Panc1 (cell line): Measurements from ENCODE around the gene HYAL2. TPM values are rescaled to one million over a fixed set of nuclear protein-coding genes. Genes with fewer than 3 reads are reported as not detected.

Source experiments
- ATAC-seq: fragments of 200-7000 bp; cut with Tn5 transposase; 2 replicates; pipeline ENCODE4 v1.9.1; 2020; ENCODE audit warnings: mild to moderate bottlenecking, moderate library complexity
- Bru-seq: library from RNA; stranded (reverse); fragments of 400-500 nt; gene quantifications from one replicate; lab custom pipeline; 2021; lab: Mats Ljungman, UMichigan
- BruChase-seq, 2 experiments: library from RNA; stranded (reverse); fragments of 400-500 nt; gene quantifications; one replicate each; lab custom pipeline; 2021; lab: Mats Ljungman, UMichigan
- BruUV-seq: library from RNA; stranded (reverse); fragments of 400-500 nt; replicated peaks from 2 replicates; lab custom pipeline; 2021; lab: Mats Ljungman, UMichigan
- CTCF ChIA-PET: fragments of 300-600 bp; sonication (Branson Sonifier 250); formaldehyde crosslinking; loops from one replicate; lab custom pipeline; 2022; ENCODE audit warnings: antibody characterized with exemption; lab: Charles Lee
- POLR2A ChIA-PET: fragments of 300-600 bp; sonication (Branson Sonifier 250); formaldehyde crosslinking; loops from one replicate; lab custom pipeline; 2022; ENCODE audit warnings: antibody characterized with exemption; lab: Charles Lee
- DNase-seq: peaks from one replicate; pipeline ENCODE4 v3.0.0-alpha.2; 2010; ENCODE audit warnings: low read depth, low spot score
- H3K27ac ChIP-seq: 2 replicates; pipeline ENCODE4 v1.5.1; 2011; ENCODE audit warnings: mild to moderate bottlenecking, low read length, inconsistent platforms
- H3K27me3 ChIP-seq: fragments of 200-500 bp; sonication (Bioruptor generic); 2 replicates; pipeline ENCODE4 v1.6.0; 2014; ENCODE audit warnings: low read length, inconsistent platforms; ENCODE audit not compliant: control insufficient read depth, insufficient read depth
- H3K36me3 ChIP-seq: fragments of 200-500 bp; sonication (Bioruptor generic); 2 replicates; pipeline ENCODE4 v1.5.1; 2014; ENCODE audit warnings: inconsistent platforms, mild to moderate bottlenecking, low read length, moderate library complexity; ENCODE audit not compliant: control insufficient read depth, insufficient read depth
- H3K4me1 ChIP-seq: 2 replicates; pipeline ENCODE4 v1.5.1; 2011; ENCODE audit warnings: inconsistent platforms, mild to moderate bottlenecking, low read length, moderate library complexity; ENCODE audit not compliant: control insufficient read depth, insufficient read depth
- H3K4me3 ChIP-seq, 2 experiments: 2 replicates each; pipeline ENCODE4 v1.5.1; 2011 to 2012; ENCODE audit warnings: low read depth in 2 of 2, low read length in 2 of 2, mild to moderate bottlenecking in 2 of 2, inconsistent platforms in 1 of 2, moderate library complexity in 1 of 2
- H3K9me3 ChIP-seq: fragments of 200-500 bp; sonication (Bioruptor generic); 2 replicates; pipeline ENCODE4 v1.5.1; 2014; ENCODE audit warnings: low read depth, mild to moderate bottlenecking, inconsistent platforms, low read length, moderate library complexity; ENCODE audit not compliant: control insufficient read depth, insufficient read depth
- CTCF ChIP-seq: fragments of 450-650 bp; IDR thresholded peaks from 2 replicates; pipeline ENCODE4 v1.5.1; 2017; ENCODE audit warnings: mild to moderate bottlenecking
- POLR2AphosphoS5 ChIP-seq: IDR thresholded peaks from 2 replicates; pipeline ENCODE4 v1.6.1; 2012; ENCODE audit warnings: mild to moderate bottlenecking, low read depth, low read length, moderate library complexity
- REST ChIP-seq, 2 experiments: IDR thresholded peaks; 2 replicates each; pipeline ENCODE4 v1.6.1; 2011 to 2012; ENCODE audit warnings: low read depth in 2 of 2, control low read depth in 1 of 2, low read length in 1 of 2, mild to moderate bottlenecking in 1 of 2, moderate library complexity in 1 of 2; ENCODE audit not compliant: insufficient read depth in 1 of 2
- SIN3A ChIP-seq: IDR thresholded peaks from 2 replicates; pipeline ENCODE4 v1.6.1; 2012; ENCODE audit warnings: low read depth, mild to moderate bottlenecking, low read length, moderate library complexity, borderline replicate concordance; ENCODE audit not compliant: insufficient read depth
- TCF7L2 ChIP-seq: IDR thresholded peaks from 2 replicates; pipeline ENCODE4 v1.6.1; 2011; ENCODE audit warnings: mild to moderate bottlenecking, low read depth, low read length, inconsistent platforms
- in situ Hi-C: cut with HindIII; loops from 2 replicates; pipeline ENCODE4 v1.10.0; 2016; ENCODE audit warnings: low sequenced_read_pairs, low pct_unique_long_range_greater_than_20kb
- intact Hi-C: fragments of 100-400 bp; cut with micrococcal nuclease; formaldehyde crosslinking; loops from one replicate; pipeline ENCODE4 v1.10.0; 2022; ENCODE audit not compliant: unreplicated experiment
- long read RNA-seq: library from polyadenylated mRNA; unstranded; transcript quantifications from one replicate; pipeline ENCODE4 v2.0.0, GENCODE V29; 2021; ENCODE audit not compliant: unreplicated experiment
- polyA plus RNA-seq: library from polyadenylated mRNA; unstranded; fragments of >200 nt; gene quantifications from one replicate; pipeline ENCODE4 v1.2.1, GENCODE V29; 2012; ENCODE audit warnings: missing spikeins; ENCODE audit not compliant: insufficient read length
- total RNA-seq: library from RNA; stranded (reverse); gene quantifications from one replicate; pipeline ENCODE4 v1.2.1, GENCODE V29; 2021; ENCODE audit not compliant: unreplicated experiment

Gene HYAL2
- total RNA-seq, result 41.5 TPM
- polyA plus RNA-seq, result 53.8 TPM
- percentile 58 among the genes with signal in this experiment for Bru-seq, nascent RNA
- BruChase-seq, experiment 1, labeled RNA remaining after a 2-hour chase, result percentile 77 among the genes with signal in this experiment
- BruChase-seq, experiment 2, labeled RNA remaining after a 6-hour chase, result percentile 79 among the genes with signal in this experiment
- long read RNA-seq, full-length matches to known transcripts, result 106 of 129 reads
- long read RNA-seq, partial matches to known transcripts, result 2 of 129 reads
- long read RNA-seq, other reads (novel, unspliced or antisense), result 21 of 129 reads

GRCh38 chr3:50322386-50323091 is at the start of gene HYAL2:
TSS of gene HYAL2 (minus strand) at chr3:50322745. CDS start at chr3:50320489, 2,256 bp downstream.
- DNase-seq, result no peak
- ChIA-PET CTCF (no interaction called here), POLR2A (no interaction called here)
- ATAC-seq, result no peak
- Histone ChIP-seq H3K9me3 (no peaks in the 10 kb centered on the region), H3K4me1 (peaks cover 30% of the 10 kb centered on the region), H3K36me3 (peaks cover 3% of the 10 kb centered on the region; the same call in 1 of the 2 replicates), H3K27ac (peak within 1 kb of the TSS; percentile 92), H3K27me3 (no peaks in the 10 kb centered on the region), H3K4me3 (peak within 1 kb of the TSS; percentile 82 to 93)
- in situ Hi-C loops (no loop called here), intact Hi-C loops (no loop called here)
- no peak for TF ChIP-seq REST (IDR thresholded peaks at IDR 0.05; ENCODE audit: insufficient read depth in 1 of 2, low read depth in 2 of 2, low read length in 1 of 2)
- TF ChIP-seq TCF7L2, result no peak
- TF ChIP-seq POLR2AphosphoS5, result no peak
- no peak for TF ChIP-seq SIN3A
- no peak for TF ChIP-seq CTCF
- BruUV-seq, result no TSS peak

- ATAC-seq (no peak), DNase-seq (no peak)
- H3K27ac ChIP-seq, result no peak overlapping the region
- intact Hi-C loops (loop anchor here (10.0 kb wide), 1 partner anchor 174 kb away; no protein-coding TSS in a partner anchor), in situ Hi-C loops (no loop called here)
- no peaks in the 10 kb centered on the region for H3K27me3 ChIP-seq
- no peak overlapping the region for H3K4me3 ChIP-seq
- no peaks in the 10 kb centered on the region for H3K9me3 ChIP-seq
- H3K36me3 ChIP-seq, result no peaks in the 10 kb centered on the region
- TF ChIP-seq TCF7L2 (no peak), CTCF (no peak)
- CTCF ChIA-PET, result interaction anchor here (1.0 kb wide), 1 partner anchor 171 kb away, joined by 4 read pairs; no protein-coding TSS in a partner anchor
- POLR2A ChIA-PET, result interaction anchor here (0.6 kb wide), 1 partner anchor 32 kb away, joined by 14 read pairs; no protein-coding TSS in a partner anchor
- BruUV-seq, result no TSS peak
- H3K4me1 ChIP-seq, result no peaks in the 10 kb centered on the region; the same call in 1 of the 2 replicates
Observed at GRCh38 chr3:50371133-50371685, 48.7 kb upstream of the HYAL2 start.
